Neutrophil (primary cell): ENCODE results near the gene PPP1R37.

Source experiments
- H3K27ac ChIP-seq: fragments of 200-600 bp; sonication (generic); 2 replicates; pipeline ENCODE4 v1.5.1; 2016; ENCODE audit warnings: mild to moderate bottlenecking, moderate library complexity
- H3K27me3 ChIP-seq: fragments of 200-600 bp; sonication (generic); 2 replicates; pipeline ENCODE4 v1.6.0; 2016; ENCODE audit warnings: mild to moderate bottlenecking
- H3K36me3 ChIP-seq: fragments of 200-600 bp; sonication (generic); 2 replicates; pipeline ENCODE4 v1.5.1; 2017
- H3K4me1 ChIP-seq, 2 experiments: fragments of 200-600 bp in 1 of 2; sonication (generic) in 1 of 2; 1 replicate in 1 of 2; 2 replicates in 1 of 2; pipeline versions ENCODE4 v1.5.1 to v1.6.1; 2013 to 2016; ENCODE audit warnings: low read depth in 1 of 2, low read length in 1 of 2, mild to moderate bottlenecking in 1 of 2, moderate library complexity in 1 of 2; ENCODE audit not compliant: control insufficient read depth in 1 of 2, insufficient read depth in 1 of 2
- H3K4me3 ChIP-seq, 2 experiments: fragments of 200-600 bp in 1 of 2; sonication (generic) in 1 of 2; 1 replicate in 1 of 2; 2 replicates in 1 of 2; pipeline ENCODE4 v1.5.1; 2013 to 2016; ENCODE audit warnings: low read depth in 1 of 2, low read length in 1 of 2, mild to moderate bottlenecking in 1 of 2, moderate library complexity in 1 of 2
- H3K9me3 ChIP-seq: fragments of 200-600 bp; sonication (generic); 2 replicates; pipeline ENCODE4 v1.5.1; 2016
- CTCF ChIP-seq: fragments of 200-600 bp; sonication (generic); IDR thresholded peaks from 2 replicates; pipeline ENCODE4 v1.5.1; 2016; ENCODE audit warnings: antibody characterized with exemption

PPP1R37 gene

GRCh38 chr19:45074744-45075300 lies 18.2 kb upstream of the PPP1R37 start:
- H3K4me1 ChIP-seq = peaks cover 39 to 44% of the 10 kb centered on the region in 2 experiments
- H3K4me3 ChIP-seq = peak overlapping the region; percentile 63 to 85
- no peaks in the 10 kb centered on the region for H3K27me3 ChIP-seq
- H3K9me3 ChIP-seq = no peaks in the 10 kb centered on the region
- TF ChIP-seq CTCF = no peak
- H3K27ac ChIP-seq = peak overlapping the region; percentile 97
- peaks cover 32% of the 10 kb centered on the region for H3K36me3 ChIP-seq

- peaks cover 45 to 50% of the 10 kb centered on the region in 2 experiments for H3K4me1 ChIP-seq
- peak overlapping the region; percentile 97 for H3K27ac ChIP-seq
- no peaks in the 10 kb centered on the region for H3K9me3 ChIP-seq
- H3K27me3 ChIP-seq = no peaks in the 10 kb centered on the region
- peak; percentile 47 for TF ChIP-seq CTCF
- H3K36me3 ChIP-seq = peaks cover 25% of the 10 kb centered on the region
- peak overlapping the region; percentile 63 to 85 for H3K4me3 ChIP-seq
Measured at GRCh38 chr19:45075301-45076028, 17.5 kb upstream of the PPP1R37 start.

GRCh38 chr19:45076029-45076850 lies 16.7 kb upstream of the PPP1R37 start, which contains the start of gene ZNF296:
Gene ZNF296, minus strand, starts transcription at chr19:45076478. Its CDS starts 105 bp downstream, at chr19:45076373.
- peak within 1 kb of the TSS; percentile 97 for H3K27ac ChIP-seq
- H3K4me1 ChIP-seq = peaks cover 46 to 50% of the 10 kb centered on the region in 2 experiments
- no peaks in the 10 kb centered on the region for H3K9me3 ChIP-seq
- no peak for TF ChIP-seq CTCF
- H3K27me3 ChIP-seq = no peaks in the 10 kb centered on the region
- H3K4me3 ChIP-seq = peak within 1 kb of the TSS; percentile 63 to 85
- H3K36me3 ChIP-seq = peaks cover 17% of the 10 kb centered on the region

GRCh38 chr19:45076851-45077730 lies 15.9 kb upstream of the PPP1R37 start:
- Histone ChIP-seq H3K27ac (peak overlapping the region; percentile 97), H3K4me3 (peak overlapping the region; percentile 63 to 85), H3K27me3 (no peaks in the 10 kb centered on the region), H3K9me3 (no peaks in the 10 kb centered on the region), H3K36me3 (peaks cover 16% of the 10 kb centered on the region), H3K4me1 (peaks cover 46 to 50% of the 10 kb centered on the region in 2 experiments)
- no peak for TF ChIP-seq CTCF
